D721Med (cell line): ENCODE measurements around the gene EPOP.

ENCODE experiments used
- DNase-seq: peaks from one replicate; pipeline ENCODE4 v3.0.0; 2011; ENCODE audit warnings: low spot score; ENCODE audit not compliant: insufficient read length
- FAIRE-seq: peaks from 2 replicates; lab custom pipeline; 2011; peaks lifted over from hg19 to GRCh38; lab: Jason Lieb, UNC
- CTCF ChIP-seq: IDR thresholded peaks from 2 replicates; pipeline ENCODE4 v1.5.1; 2012; ENCODE audit warnings: mild to moderate bottlenecking, control low read depth; ENCODE audit not compliant: insufficient read depth; ENCODE audit errors: missing control alignments

EPOP gene

GRCh38 chr17:38671939-38672720 lies 2.6 kb downstream of the EPOP start:
- TF ChIP-seq CTCF = no peak
- FAIRE-seq = no peak

DNA sequence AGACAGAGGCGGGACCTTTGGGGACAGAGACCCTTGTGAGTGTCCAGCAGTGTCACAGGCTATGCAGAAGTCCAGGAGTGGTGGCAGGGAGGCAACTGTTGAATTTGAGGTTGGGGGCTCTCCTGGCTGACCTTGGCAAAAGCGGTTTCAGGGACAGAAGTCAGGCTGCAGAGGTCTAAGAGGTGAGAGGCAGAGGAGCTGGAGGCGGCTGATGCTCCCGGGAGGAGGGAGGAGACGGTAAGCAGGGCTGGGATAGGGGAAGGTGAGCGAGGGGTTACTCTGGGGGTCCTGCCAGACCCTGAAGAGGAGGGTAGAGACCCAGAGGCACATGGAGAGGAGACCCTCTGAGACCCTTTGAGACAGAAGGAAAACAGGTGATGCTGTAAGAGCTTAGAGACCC lies 5.2 kb downstream of the EPOP start:
- FAIRE-seq (no peak), DNase-seq (no peak)
- no peak for TF ChIP-seq CTCF

More at GRCh38 chr17:38671939-38672720, 2.6 kb downstream of the EPOP start:
- no peak for DNase-seq

GRCh38 chr17:38667787-38668122 lies 7.0 kb downstream of the EPOP start:
- TF ChIP-seq CTCF = no peak
- DNase-seq (no peak), FAIRE-seq (no peak)

- DNase-seq (peak; percentile 79), FAIRE-seq (no peak)
- peak; percentile 100 for TF ChIP-seq CTCF
Measured at GRCh38 chr17:38667099-38667786, 7.5 kb downstream of the EPOP start.

DNA sequence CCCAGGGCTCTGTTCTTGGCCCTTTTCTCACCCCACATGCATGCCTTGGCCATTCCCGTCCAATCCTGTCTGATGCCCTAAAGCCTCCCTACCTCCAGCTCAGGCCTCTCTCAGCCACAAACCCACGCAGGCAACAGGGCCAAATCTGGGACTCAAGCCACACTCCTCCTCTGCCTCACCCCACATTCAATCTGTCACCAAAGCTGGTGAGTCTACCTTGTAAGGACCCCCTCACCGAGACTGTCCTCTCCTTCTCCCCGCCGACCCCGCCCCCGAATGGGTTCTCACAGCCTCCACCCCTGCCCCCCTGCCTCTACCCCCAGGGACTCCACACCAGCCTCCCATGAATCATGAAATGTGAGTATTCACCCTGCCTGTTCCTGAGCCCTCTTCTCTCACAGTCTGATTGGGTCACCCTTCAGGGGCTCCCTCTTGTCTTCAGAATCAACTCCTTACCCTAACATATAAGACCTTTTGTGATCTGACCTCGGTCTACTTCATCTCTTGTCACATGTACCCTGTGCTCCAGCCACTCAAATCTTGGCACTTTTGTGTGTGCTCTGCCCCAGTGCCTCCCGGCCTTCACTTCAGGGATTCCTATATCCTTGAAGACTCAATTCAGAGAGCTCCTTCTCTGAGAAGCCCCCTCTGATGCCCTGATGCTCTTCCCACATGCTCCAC lies 10.7 kb downstream of the EPOP start:
- DNase-seq (no peak), FAIRE-seq (no peak)

DNA sequence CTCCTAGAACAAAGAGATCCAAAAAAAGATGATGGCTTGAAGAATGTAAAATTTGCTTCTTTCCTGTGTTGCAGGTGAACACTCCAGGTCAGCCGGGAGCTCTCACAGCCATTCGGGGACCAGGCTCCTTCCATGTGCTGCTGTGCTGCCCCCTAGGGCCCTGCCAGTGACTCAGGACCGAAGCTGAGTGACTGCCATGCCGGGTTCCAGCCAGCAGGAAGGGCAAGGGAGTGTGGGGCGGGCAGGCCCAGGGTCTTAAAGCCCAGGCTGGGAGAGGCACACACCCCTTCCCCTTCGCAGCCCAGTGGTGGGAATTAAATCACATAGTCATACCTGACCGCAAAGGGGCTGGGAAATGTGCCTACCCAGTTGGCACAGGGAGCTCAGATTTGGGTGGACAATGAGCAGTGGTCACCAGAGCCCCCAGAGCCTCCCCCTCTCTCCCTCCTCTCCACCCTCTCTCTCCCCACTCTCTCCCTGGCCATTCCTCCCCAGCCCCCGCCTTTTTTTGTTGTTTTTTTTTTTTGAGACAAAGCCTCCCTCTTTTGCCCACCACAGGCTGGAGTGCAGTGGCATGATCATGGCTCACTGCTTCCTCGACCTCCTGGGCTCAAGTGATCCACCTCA lies 11.5 kb downstream of the EPOP start:
- FAIRE-seq (no peak), DNase-seq (peak; percentile 83)
- TF ChIP-seq CTCF = peak; percentile 85

More for the DNA sequence above, 10.7 kb downstream of the EPOP start:
- no peak for TF ChIP-seq CTCF
